HPDE6-E6E7 (cell line): Measurements from ENCODE around the gene IFT20.

Experiments used
- DNase-seq: peaks from one replicate; pipeline ENCODE4 v3.0.0; 2011; ENCODE audit warnings: missing footprints; ENCODE audit errors: extremely low spot score

The IFT20 gene

GRCh38 chr17:28335201-28335958, at the start of gene IFT20, which contains the start of gene TNFAIP1:
Gene IFT20, minus strand, starts transcription at chr17:28335472. Its CDS starts 3,487 bp downstream, at chr17:28331985.
Gene TNFAIP1, plus strand, starts transcription at chr17:28335761. Its CDS starts 3,761 bp downstream, at chr17:28339522.
- DNase-seq = peak; percentile 94

GRCh38 chr17:28385037-28385400, 49.7 kb upstream of the IFT20 start:
- DNase-seq = no peak

- no peak for DNase-seq
Observed at GRCh38 chr17:28384281-28385036, 49.2 kb upstream of the IFT20 start.

GRCh38 chr17:28381141-28381825, 46.0 kb upstream of the IFT20 start:
- no peak for DNase-seq

- DNase-seq = peak; percentile 71
Observed at GRCh38 chr17:28379814-28380801, 44.8 kb upstream of the IFT20 start.

GRCh38 chr17:28372945-28373274, 37.6 kb upstream of the IFT20 start:
- DNase-seq = no peak

GRCh38 chr17:28372203-28372944, 37.1 kb upstream of the IFT20 start:
- no peak for DNase-seq

GRCh38 chr17:28371245-28372202, 36.3 kb upstream of the IFT20 start, which contains the start of gene SARM1:
Gene SARM1, plus strand, starts transcription at chr17:28371694. Its CDS starts 339 bp downstream, at chr17:28372033.
- DNase-seq = no peak

- DNase-seq = no peak
Observed at GRCh38 chr17:28370744-28371103, 35.5 kb upstream of the IFT20 start.

GRCh38 chr17:28370035-28370743, 34.9 kb upstream of the IFT20 start, which contains the start of gene VTN:
Gene VTN, minus strand, starts transcription at chr17:28370307. Its CDS starts 104 bp downstream, at chr17:28370203.
- DNase-seq = no peak

- no peak for DNase-seq
Observed at GRCh38 chr17:28369684-28370034, 34.4 kb upstream of the IFT20 start.

- no peak for DNase-seq
Observed at GRCh38 chr17:28368915-28369683, 33.8 kb upstream of the IFT20 start.

GRCh38 chr17:28368306-28368831, 33.1 kb upstream of the IFT20 start:
- DNase-seq = no peak

GRCh38 chr17:28367641-28368305, 32.5 kb upstream of the IFT20 start:
- DNase-seq = no peak

GRCh38 chr17:28366605-28367004, 31.3 kb upstream of the IFT20 start:
- no peak for DNase-seq

GRCh38 chr17:28365487-28365886, 30.2 kb upstream of the IFT20 start:
- DNase-seq = no peak
